ENCODE measurements around the gene NOL9.

NOL9 gene

GRCh38 chr1:6509220-6509918, 44.9 kb downstream of the NOL9 start:
- no peak overlapping the region for H3K4me3 ChIP-seq (ENCODE audit: low read length)
- H3K27ac ChIP-seq (ENCODE audit: low read length): no peak overlapping the region
- DNase-seq (ENCODE audit: low read depth, low spot score): no peak
- H3K27me3 ChIP-seq (ENCODE audit: control insufficient read depth, insufficient read depth, low read length): no peaks in the 10 kb centered on the region
- peaks cover 2% of the 10 kb centered on the region; the same call in 1 of the 2 replicates for H3K4me1 ChIP-seq (ENCODE audit: control insufficient read depth, insufficient read depth, low read length)
- WGBS (ENCODE audit: insufficient coverage, insufficient read length): no CpG with 5 or more reads among the region's 20 CpGs
- H3K9me3 ChIP-seq (ENCODE audit: control insufficient read depth, insufficient read depth, low read length): no peaks in the 10 kb centered on the region
- no peaks in the 10 kb centered on the region; the same call in 1 of the 2 replicates for H3K36me3 ChIP-seq (ENCODE audit: control insufficient read depth, insufficient read depth, low read length)

- peaks cover 4% of the 10 kb centered on the region; the same call in 1 of the 2 replicates for H3K4me1 ChIP-seq (ENCODE audit: control insufficient read depth, insufficient read depth, low read length)
- no peak overlapping the region for H3K4me3 ChIP-seq (ENCODE audit: low read length)
- no peak for DNase-seq (ENCODE audit: low read depth, low spot score)
- H3K36me3 ChIP-seq (ENCODE audit: control insufficient read depth, insufficient read depth, low read length): no peaks in the 10 kb centered on the region; the same call in 1 of the 2 replicates
- no peak overlapping the region for H3K27ac ChIP-seq (ENCODE audit: low read length)
- no peaks in the 10 kb centered on the region for H3K9me3 ChIP-seq (ENCODE audit: control insufficient read depth, insufficient read depth, low read length)
- no CpG with 5 or more reads among the region's 11 CpGs for WGBS (ENCODE audit: insufficient coverage, insufficient read length)
- no peaks in the 10 kb centered on the region for H3K27me3 ChIP-seq (ENCODE audit: control insufficient read depth, insufficient read depth, low read length)
Observed at GRCh38 chr1:6508816-6509189, 45.5 kb downstream of the NOL9 start.

GRCh38 chr1:6508154-6508815, 46.0 kb downstream of the NOL9 start:
- Histone ChIP-seq H3K9me3 (ENCODE audit: control insufficient read depth, insufficient read depth, low read length) (no peaks in the 10 kb centered on the region), H3K27me3 (ENCODE audit: control insufficient read depth, insufficient read depth, low read length) (no peaks in the 10 kb centered on the region), H3K4me3 (ENCODE audit: low read length) (no peak overlapping the region), H3K4me1 (ENCODE audit: control insufficient read depth, insufficient read depth, low read length) (peaks cover 4% of the 10 kb centered on the region; the same call in 1 of the 2 replicates), H3K27ac (ENCODE audit: low read length) (no peak overlapping the region), H3K36me3 (ENCODE audit: control insufficient read depth, insufficient read depth, low read length) (no peaks in the 10 kb centered on the region; the same call in 1 of the 2 replicates)
- DNase-seq (ENCODE audit: low read depth, low spot score): no peak
- no CpG with 5 or more reads among the region's 18 CpGs for WGBS (ENCODE audit: insufficient coverage, insufficient read length)

GRCh38 chr1:6507461-6507911, 46.8 kb downstream of the NOL9 start:
- no peak overlapping the region for H3K27ac ChIP-seq (ENCODE audit: low read length)
- H3K4me3 ChIP-seq (ENCODE audit: low read length): no peak overlapping the region
- WGBS (ENCODE audit: insufficient coverage, insufficient read length): no CpG with 5 or more reads among the region's 12 CpGs
- no peaks in the 10 kb centered on the region for H3K9me3 ChIP-seq (ENCODE audit: control insufficient read depth, insufficient read depth, low read length)
- DNase-seq (ENCODE audit: low read depth, low spot score): no peak
- H3K27me3 ChIP-seq (ENCODE audit: control insufficient read depth, insufficient read depth, low read length): no peaks in the 10 kb centered on the region
- H3K36me3 ChIP-seq (ENCODE audit: control insufficient read depth, insufficient read depth, low read length): no peaks in the 10 kb centered on the region; the same call in 1 of the 2 replicates
- H3K4me1 ChIP-seq (ENCODE audit: control insufficient read depth, insufficient read depth, low read length): peaks cover 4% of the 10 kb centered on the region; the same call in 1 of the 2 replicates

- no peaks in the 10 kb centered on the region for H3K9me3 ChIP-seq (ENCODE audit: control insufficient read depth, insufficient read depth, low read length)
- H3K4me3 ChIP-seq (ENCODE audit: low read length): no peak overlapping the region
- H3K27ac ChIP-seq (ENCODE audit: low read length): no peak overlapping the region
- H3K4me1 ChIP-seq (ENCODE audit: control insufficient read depth, insufficient read depth, low read length): peaks cover 4% of the 10 kb centered on the region; the same call in 1 of the 2 replicates
- no peak for DNase-seq (ENCODE audit: low read depth, low spot score)
- H3K36me3 ChIP-seq (ENCODE audit: control insufficient read depth, insufficient read depth, low read length): no peaks in the 10 kb centered on the region; the same call in 1 of the 2 replicates
- H3K27me3 ChIP-seq (ENCODE audit: control insufficient read depth, insufficient read depth, low read length): no peaks in the 10 kb centered on the region
- no CpG with 5 or more reads among the region's 7 CpGs for WGBS (ENCODE audit: insufficient coverage, insufficient read length)
Observed at GRCh38 chr1:6507037-6507428, 47.3 kb downstream of the NOL9 start.

- Histone ChIP-seq H3K4me1 (ENCODE audit: control insufficient read depth, insufficient read depth, low read length) (peaks cover 4% of the 10 kb centered on the region; the same call in 1 of the 2 replicates), H3K36me3 (ENCODE audit: control insufficient read depth, insufficient read depth, low read length) (no peaks in the 10 kb centered on the region; the same call in 1 of the 2 replicates), H3K9me3 (ENCODE audit: control insufficient read depth, insufficient read depth, low read length) (no peaks in the 10 kb centered on the region), H3K4me3 (ENCODE audit: low read length) (no peak overlapping the region), H3K27me3 (ENCODE audit: control insufficient read depth, insufficient read depth, low read length) (no peaks in the 10 kb centered on the region), H3K27ac (ENCODE audit: low read length) (no peak overlapping the region)
- no CpG with 5 or more reads among the region's 31 CpGs for WGBS (ENCODE audit: insufficient coverage, insufficient read length)
- DNase-seq (ENCODE audit: low read depth, low spot score): no peak
Observed at GRCh38 chr1:6506210-6507036, 47.9 kb downstream of the NOL9 start.

GRCh38 chr1:6505367-6506209, 48.7 kb downstream of the NOL9 start:
- Histone ChIP-seq H3K27me3 (ENCODE audit: control insufficient read depth, insufficient read depth, low read length) (no peaks in the 10 kb centered on the region), H3K27ac (ENCODE audit: low read length) (no peak overlapping the region), H3K4me3 (ENCODE audit: low read length) (no peak overlapping the region), H3K4me1 (ENCODE audit: control insufficient read depth, insufficient read depth, low read length) (peaks cover 4% of the 10 kb centered on the region; the same call in 1 of the 2 replicates), H3K36me3 (ENCODE audit: control insufficient read depth, insufficient read depth, low read length) (no peaks in the 10 kb centered on the region), H3K9me3 (ENCODE audit: control insufficient read depth, insufficient read depth, low read length) (no peaks in the 10 kb centered on the region)
- DNase-seq (ENCODE audit: low read depth, low spot score): no peak
- WGBS (ENCODE audit: insufficient coverage, insufficient read length): no CpG with 5 or more reads among the region's 31 CpGs

- no peaks in the 10 kb centered on the region for H3K9me3 ChIP-seq (ENCODE audit: control insufficient read depth, insufficient read depth, low read length)
- no peak overlapping the region for H3K4me3 ChIP-seq (ENCODE audit: low read length)
- DNase-seq (ENCODE audit: low read depth, low spot score): no peak
- peaks cover 4% of the 10 kb centered on the region; the same call in 1 of the 2 replicates for H3K4me1 ChIP-seq (ENCODE audit: control insufficient read depth, insufficient read depth, low read length)
- no CpG with 5 or more reads among the region's 15 CpGs for WGBS (ENCODE audit: insufficient coverage, insufficient read length)
- no peak overlapping the region for H3K27ac ChIP-seq (ENCODE audit: low read length)
- H3K27me3 ChIP-seq (ENCODE audit: control insufficient read depth, insufficient read depth, low read length): no peaks in the 10 kb centered on the region
- H3K36me3 ChIP-seq (ENCODE audit: control insufficient read depth, insufficient read depth, low read length): no peaks in the 10 kb centered on the region
Observed at GRCh38 chr1:6504887-6505286, 49.4 kb downstream of the NOL9 start.

GRCh38 chr1:6503884-6504602, 50.3 kb downstream of the NOL9 start:
- DNase-seq (ENCODE audit: low read depth, low spot score): no peak
- H3K27ac ChIP-seq (ENCODE audit: low read length): no peak overlapping the region
- H3K36me3 ChIP-seq (ENCODE audit: control insufficient read depth, insufficient read depth, low read length): no peaks in the 10 kb centered on the region
- H3K4me3 ChIP-seq (ENCODE audit: low read length): no peak overlapping the region
- no peaks in the 10 kb centered on the region for H3K9me3 ChIP-seq (ENCODE audit: control insufficient read depth, insufficient read depth, low read length)
- no peaks in the 10 kb centered on the region for H3K27me3 ChIP-seq (ENCODE audit: control insufficient read depth, insufficient read depth, low read length)
- WGBS (ENCODE audit: insufficient coverage, insufficient read length): no CpG with 5 or more reads among the region's 20 CpGs
- peaks cover 4% of the 10 kb centered on the region; the same call in 1 of the 2 replicates for H3K4me1 ChIP-seq (ENCODE audit: control insufficient read depth, insufficient read depth, low read length)
